Fibroblast of the aortic adventitia (primary cell): ENCODE data around the gene PPARA. TPM values are rescaled to one million over a fixed set of nuclear protein-coding genes. Genes with fewer than 3 reads are reported as not detected.

Experiments used
- DNase-seq: peaks from one replicate; pipeline ENCODE4 v3.0.0-alpha.2; 2010; ENCODE audit warnings: low read depth
- H3K4me3 ChIP-seq: 2 replicates; pipeline ENCODE4 v1.5.1; 2011; ENCODE audit warnings: low read depth, mild to moderate bottlenecking, control low read depth, low read length, moderate library complexity
- CTCF ChIP-seq: IDR thresholded peaks from 2 replicates; pipeline ENCODE4 v1.5.1; 2011; ENCODE audit warnings: mild to moderate bottlenecking, low read length, control low read depth, inconsistent platforms; ENCODE audit not compliant: insufficient read depth
- total RNA-seq: library from RNA; depleted of rRNA; stranded (reverse); fragments of >200 nt; gene quantifications from 2 replicates; pipeline ENCODE4 v1.2.3, GENCODE V29; 2012; ENCODE audit warnings: low replicate concordance

The PPARA gene
- total RNA-seq, 1 donor: 13.4 TPM

GRCh38 chr22:46244771-46245170 is 94.4 kb downstream of the PPARA start:
- no peak for DNase-seq
- no peak for TF ChIP-seq CTCF
- H3K4me3 ChIP-seq: no peak overlapping the region

- H3K4me3 ChIP-seq: no peak overlapping the region
- no peak for TF ChIP-seq CTCF
- DNase-seq: no peak
These were observed 95.2 kb downstream of the PPARA start for GRCh38 chr22:46245511-46245910.

- TF ChIP-seq CTCF: no peak
These were observed 95.9 kb downstream of the PPARA start for GRCh38 chr22:46246178-46246577.

GRCh38 chr22:46247443-46247975 is 97.2 kb downstream of the PPARA start:
- no peak for DNase-seq
- no peak for TF ChIP-seq CTCF
- H3K4me3 ChIP-seq: no peak overlapping the region

More at GRCh38 chr22:46246178-46246577, 95.9 kb downstream of the PPARA start:
- no peak for DNase-seq
- H3K4me3 ChIP-seq: no peak overlapping the region

- no peak for TF ChIP-seq CTCF
- H3K4me3 ChIP-seq: peak within 1 kb of the TSS; percentile 82
These were observed 99.9 kb downstream of the PPARA start, which contains the start of gene CDPF1 for GRCh38 chr22:46250035-46250782. Gene CDPF1 (minus strand): TSS chr22:46250293. CDS start chr22:46248284, 2,009 bp downstream.

GRCh38 chr22:46250783-46251125 is 100.4 kb downstream of the PPARA start:
- TF ChIP-seq CTCF: no peak
- H3K4me3 ChIP-seq: peak overlapping the region; percentile 82
- DNase-seq: no peak

More at GRCh38 chr22:46250035-46250782, 99.9 kb downstream of the PPARA start, which contains the start of gene CDPF1:
- DNase-seq: peak; percentile 73

- no peak for DNase-seq
- no peak for TF ChIP-seq CTCF
- H3K4me3 ChIP-seq: peak overlapping the region; percentile 82
These were observed 100.9 kb downstream of the PPARA start for GRCh38 chr22:46251266-46251665.
